Activated CD8-positive, alpha-beta T cell treated with anti-CD3 and anti-CD28 coated beads for 36 hours (primary cell): ENCODE results near the gene RUFY3. TPM values are rescaled to one million over a fixed set of nuclear protein-coding genes. Genes with fewer than 3 reads are reported as not detected.

Experiments used
- ATAC-seq: fragments of 200-7000 bp; cut with Tn5 transposase; one replicate; pipeline ENCODE4 v1.10.0; 2021; ENCODE audit warnings: mild to moderate bottlenecking, moderate library complexity
- CTCF ChIA-PET: fragments of 350-600 bp; sonication (Branson Sonifier 250); formaldehyde crosslinking; loops from one replicate; lab custom pipeline; 2021; ENCODE audit warnings: antibody characterized with exemption; lab: Charles Lee
- POLR2A ChIA-PET: fragments of 350-600 bp; sonication (Branson Sonifier 250); formaldehyde crosslinking; loops from one replicate; lab custom pipeline; 2021; ENCODE audit warnings: antibody characterized with exemption; lab: Charles Lee
- DNase-seq: peaks from one replicate; pipeline ENCODE4 v3.0.0-alpha.2; 2020
- H3K27ac Mint-ChIP-seq: one replicate; pipeline ENCODE4 v1.8.0; 2021; ENCODE audit warnings: mild to moderate bottlenecking, mixed read lengths
- H3K27me3 Mint-ChIP-seq: one replicate; pipeline ENCODE4 v1.8.0; 2021; ENCODE audit warnings: mixed read lengths
- H3K36me3 Mint-ChIP-seq: one replicate; pipeline ENCODE4 v1.8.0; 2021; ENCODE audit warnings: low read depth, mixed read lengths
- H3K4me1 Mint-ChIP-seq: one replicate; pipeline ENCODE4 v1.8.0; 2021; ENCODE audit warnings: low read depth, mixed read lengths
- H3K4me3 Mint-ChIP-seq: one replicate; pipeline ENCODE4 v1.8.0; 2021; ENCODE audit warnings: mild to moderate bottlenecking, moderate library complexity, mixed read lengths
- H3K9me3 Mint-ChIP-seq: one replicate; pipeline ENCODE4 v1.8.0; 2021; ENCODE audit warnings: mixed read lengths
- CTCF ChIP-seq: fragments of 200-600 bp; IDR thresholded peaks from one replicate; pipeline ENCODE4 v1.8.0; 2022; ENCODE audit warnings: antibody characterized with exemption, mild to moderate bottlenecking
- intact Hi-C: fragments of 100-400 bp; cut with micrococcal nuclease; formaldehyde crosslinking; loops from one replicate; pipeline ENCODE4 v1.10.0; 2022
- total RNA-seq, 2 experiments: library from RNA; stranded (reverse); gene quantifications; one replicate each; pipeline ENCODE4 v1.2.3, GENCODE V29; 2021

The RUFY3 gene
- 10 to 100 TPM; 13.6 to 17.5 TPM for total RNA-seq

DNA sequence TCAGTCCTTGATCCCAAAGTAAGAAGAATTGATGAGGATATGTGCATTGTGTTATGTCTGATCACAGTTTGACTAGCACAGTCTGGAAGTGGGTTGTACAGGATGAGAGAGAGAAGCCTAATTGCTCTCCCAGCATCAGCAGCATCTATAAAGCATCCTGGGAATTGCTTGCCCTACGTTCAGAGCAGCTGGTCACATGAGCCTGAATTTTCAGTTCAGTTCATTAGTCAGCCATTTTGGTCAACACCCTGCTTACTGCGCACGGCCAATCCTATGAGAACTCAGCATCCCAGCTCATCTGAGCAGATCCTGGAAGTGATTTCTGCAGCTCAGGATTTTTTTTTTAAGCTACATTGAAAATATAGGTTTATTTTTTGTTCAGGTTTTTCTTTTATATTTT lies at the start of gene RUFY3:
Gene RUFY3 (plus strand): TSS at position 218 of the 400 bp plus-strand sequence. CDS start 610 bp downstream, outside the sequence.
- DNase-seq (no peak), ATAC-seq (no peak)
- H3K4me3 Mint-ChIP-seq, result peak within 1 kb of the TSS; percentile 0
- no peaks in the 10 kb centered on the region for H3K36me3 Mint-ChIP-seq
- ChIA-PET CTCF (interaction anchor here (0.7 to 2.9 kb wide), 6 partner anchors 8 to 124 kb away, joined by 3 to 23 read pairs (median 4); no protein-coding TSS in a partner anchor), POLR2A (interaction anchor here (2.3 kb wide), 1 partner anchor 17 kb away, joined by 8 read pairs; no protein-coding TSS in a partner anchor)
- H3K27ac Mint-ChIP-seq, result peak within 1 kb of the TSS; percentile 37
- no peak for TF ChIP-seq CTCF
- H3K27me3 Mint-ChIP-seq, result no peaks in the 10 kb centered on the region
- H3K4me1 Mint-ChIP-seq, result peaks cover 21% of the 10 kb centered on the region
- intact Hi-C loops, result no loop called here
- no peaks in the 10 kb centered on the region for H3K9me3 Mint-ChIP-seq

GRCh38 chr4:70674191-70674590 lies 47.6 kb upstream of the RUFY3 start:
- Mint-ChIP-seq H3K27ac (no peak overlapping the region), H3K36me3 (no peaks in the 10 kb centered on the region), H3K4me3 (no peak overlapping the region), H3K27me3 (peaks cover 1% of the 10 kb centered on the region), H3K9me3 (no peaks in the 10 kb centered on the region), H3K4me1 (peaks cover 15% of the 10 kb centered on the region)
- intact Hi-C loops, result no loop called here
- ATAC-seq (no peak), DNase-seq (no peak)
- no peak for TF ChIP-seq CTCF
- ChIA-PET CTCF (no interaction called here), POLR2A (no interaction called here)

- ChIA-PET POLR2A (no interaction called here), CTCF (no interaction called here)
- H3K4me1 Mint-ChIP-seq, result peaks cover 19% of the 10 kb centered on the region
- H3K36me3 Mint-ChIP-seq, result no peaks in the 10 kb centered on the region
- ATAC-seq (no peak), DNase-seq (no peak)
- H3K27me3 Mint-ChIP-seq, result peaks cover 1% of the 10 kb centered on the region
- H3K4me3 Mint-ChIP-seq, result no peak overlapping the region
- no peaks in the 10 kb centered on the region for H3K9me3 Mint-ChIP-seq
- intact Hi-C loops, result no loop called here
- H3K27ac Mint-ChIP-seq, result no peak overlapping the region
- no peak for TF ChIP-seq CTCF
Measured at GRCh38 chr4:70674731-70675130, 47.0 kb upstream of the RUFY3 start.

- CTCF ChIA-PET, result interaction anchor here (1.0 to 1.2 kb wide), 2 partner anchors 9 to 25 kb away, joined by 4 read pairs; no protein-coding TSS in a partner anchor
- ATAC-seq (no peak), DNase-seq (no peak)
- POLR2A ChIA-PET, result no interaction called here
- no peak overlapping the region for H3K4me3 Mint-ChIP-seq
- H3K9me3 Mint-ChIP-seq, result no peaks in the 10 kb centered on the region
- intact Hi-C loops, result no loop called here
- peaks cover 19% of the 10 kb centered on the region for H3K4me1 Mint-ChIP-seq
- peaks cover 1% of the 10 kb centered on the region for H3K27me3 Mint-ChIP-seq
- TF ChIP-seq CTCF, result no peak
- H3K36me3 Mint-ChIP-seq, result no peaks in the 10 kb centered on the region
- no peak overlapping the region for H3K27ac Mint-ChIP-seq
Measured at GRCh38 chr4:70676554-70677090, 45.1 kb upstream of the RUFY3 start.

DNA sequence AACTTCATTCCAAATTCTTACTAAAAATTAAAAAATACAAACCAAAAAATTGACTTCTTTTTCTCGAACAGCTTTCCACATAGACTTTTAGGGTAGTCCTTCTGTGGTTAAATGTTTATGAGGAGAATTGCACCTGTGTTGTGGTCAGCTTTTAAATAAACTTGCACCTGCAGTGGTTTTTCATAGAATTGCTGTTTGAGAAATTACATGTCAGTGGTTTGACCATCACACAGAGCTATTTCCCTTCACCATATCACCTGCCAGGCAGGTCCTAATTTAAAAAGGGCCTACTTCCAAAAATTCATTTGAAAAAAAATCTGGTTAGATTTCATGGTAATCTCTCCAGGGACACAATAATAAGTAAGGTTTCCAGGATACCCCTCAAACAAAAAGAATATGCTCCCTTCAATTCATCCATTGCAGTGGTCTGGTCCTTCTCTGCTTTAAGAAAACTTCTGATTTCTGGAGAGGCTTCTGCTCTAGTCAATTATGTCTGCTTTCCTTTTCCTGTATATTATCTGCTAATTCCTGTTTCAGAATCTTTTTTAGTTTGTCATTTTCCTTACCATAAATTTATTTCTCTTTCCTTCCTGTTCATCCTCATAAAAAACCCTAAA lies 43.3 kb upstream of the RUFY3 start:
- ChIA-PET POLR2A (interaction anchor here (1.2 kb wide), 1 partner anchor 11 kb away, joined by 4 read pairs; no protein-coding TSS in a partner anchor), CTCF (interaction anchor here (0.8 to 1.5 kb wide), 2 partner anchors 9 to 26 kb away, joined by 4 to 5 read pairs; no protein-coding TSS in a partner anchor)
- Mint-ChIP-seq H3K4me1 (peaks cover 19% of the 10 kb centered on the region), H3K27ac (peak overlapping the region; percentile 14), H3K27me3 (peaks cover 1% of the 10 kb centered on the region), H3K4me3 (no peak overlapping the region), H3K9me3 (peaks cover 2% of the 10 kb centered on the region), H3K36me3 (no peaks in the 10 kb centered on the region)
- ATAC-seq (no peak), DNase-seq (no peak)
- intact Hi-C loops, result no loop called here
- no peak for TF ChIP-seq CTCF
